Urothelium cell line (cell line): ENCODE data around the gene MYDGF.
A peak's percentile ranks its signal among the peaks of the same experiment; 100 is the strongest.

Experiments used
- DNase-seq: peaks from one replicate; pipeline ENCODE4 v3.0.0; 2011; ENCODE audit warnings: low spot score, mixed read lengths
- FAIRE-seq: peaks from 2 replicates; lab custom pipeline; 2011; peaks lifted over from hg19 to GRCh38; lab: Jason Lieb, UNC

Gene MYDGF

DNA sequence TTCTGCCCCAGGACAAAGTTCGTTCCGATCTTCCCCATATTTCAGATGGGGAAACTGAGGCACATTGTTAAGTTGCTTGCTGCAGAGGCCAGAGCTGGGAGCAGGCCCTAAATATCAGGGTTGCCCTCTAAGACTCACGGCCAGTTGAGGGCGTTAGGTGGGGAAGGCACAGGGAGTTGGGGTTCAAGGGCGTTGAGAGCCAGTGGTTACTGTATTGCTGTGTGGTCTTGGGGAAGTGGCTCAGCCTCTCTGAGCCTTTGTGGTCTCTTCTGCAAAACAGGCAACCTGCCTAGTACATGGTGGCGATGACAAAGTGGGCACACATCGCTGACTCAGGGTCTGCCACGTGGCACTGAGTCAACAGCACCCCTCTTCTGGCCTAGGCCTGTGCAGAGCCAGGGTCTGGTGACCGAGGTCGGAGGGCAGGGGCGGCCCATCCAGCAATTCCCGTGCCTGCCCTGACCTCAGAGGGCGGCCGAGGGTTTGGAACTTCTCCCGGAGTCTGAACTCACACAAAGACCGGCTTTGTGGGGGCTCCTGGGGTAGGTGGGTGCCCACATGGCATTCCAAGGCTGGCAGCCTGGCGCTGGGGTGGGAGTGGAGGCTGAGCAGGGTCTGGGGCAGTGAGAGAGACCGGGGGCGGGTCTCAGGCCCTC lies 20.6 kb downstream of the MYDGF start:
- no peak for DNase-seq

DNA sequence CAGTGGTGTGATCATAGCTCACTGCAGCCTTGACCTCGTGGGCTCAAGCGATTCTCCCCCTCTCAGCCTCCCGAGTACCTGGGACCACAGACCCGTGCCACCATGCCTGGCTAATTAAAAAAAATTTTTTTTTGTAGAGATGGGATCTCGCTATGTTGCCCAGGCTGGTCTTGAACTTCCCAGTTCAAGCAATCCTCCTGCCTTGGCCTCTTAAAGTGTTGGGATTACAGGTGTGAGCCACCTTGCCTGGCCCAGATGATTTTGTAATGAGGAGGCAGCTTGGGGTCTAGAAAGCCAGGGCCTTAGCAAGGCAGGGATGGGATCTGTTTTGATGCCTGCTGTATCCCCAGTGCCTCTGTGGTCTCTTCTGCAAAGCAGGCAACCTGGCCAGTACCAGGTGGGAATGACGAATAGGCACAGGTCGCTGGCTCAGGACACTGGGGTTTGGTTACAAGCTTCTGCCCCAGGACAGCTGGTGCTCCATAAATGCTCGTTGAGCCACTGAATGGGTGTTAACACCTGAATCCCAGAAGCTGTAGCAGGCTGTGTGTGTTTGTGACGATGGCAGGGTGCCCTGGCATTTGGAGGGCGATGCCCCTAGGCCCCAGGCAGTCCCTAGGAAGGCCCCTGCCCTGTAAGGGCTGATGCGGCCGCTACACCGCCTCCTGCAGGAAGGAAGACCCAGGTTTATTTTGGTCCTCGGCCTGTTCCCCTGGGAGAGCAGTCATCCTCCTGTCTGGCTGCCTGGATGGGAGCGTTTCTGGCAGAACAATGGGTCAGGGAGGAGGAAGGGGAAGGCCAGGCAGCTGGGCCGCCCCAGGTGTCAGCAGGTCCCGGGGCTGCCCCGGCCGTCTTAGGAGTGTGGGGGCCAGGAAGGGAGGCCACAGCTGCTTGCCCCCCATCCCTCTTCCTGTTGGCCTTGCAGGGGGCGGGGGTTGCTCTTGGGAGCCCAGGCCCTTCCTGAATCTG lies 22.2 kb downstream of the MYDGF start:
- DNase-seq (no peak), FAIRE-seq (no peak)

More for the DNA sequence above, 20.6 kb downstream of the MYDGF start:
- FAIRE-seq = no peak

DNA sequence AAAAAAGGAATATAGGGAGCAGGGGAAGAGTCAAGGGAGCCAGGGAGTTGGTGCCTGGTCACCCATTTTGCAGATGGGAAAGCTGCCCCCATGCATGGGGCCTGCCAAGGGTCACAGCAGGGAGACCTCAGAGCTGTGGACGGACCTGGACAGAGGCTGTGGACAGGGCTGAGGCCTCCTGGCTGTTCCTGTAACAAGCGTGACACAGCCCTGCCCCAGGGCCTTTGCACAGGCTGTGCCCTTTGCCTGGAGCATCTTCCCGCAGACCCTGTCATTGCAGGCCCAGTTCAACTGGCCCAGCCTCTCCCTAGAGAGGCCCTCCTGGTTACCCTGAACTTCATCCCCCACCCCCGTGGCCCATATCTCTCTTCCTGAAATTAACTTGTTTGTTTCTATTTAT lies 24.4 kb downstream of the MYDGF start:
- DNase-seq (no peak), FAIRE-seq (no peak)

DNA sequence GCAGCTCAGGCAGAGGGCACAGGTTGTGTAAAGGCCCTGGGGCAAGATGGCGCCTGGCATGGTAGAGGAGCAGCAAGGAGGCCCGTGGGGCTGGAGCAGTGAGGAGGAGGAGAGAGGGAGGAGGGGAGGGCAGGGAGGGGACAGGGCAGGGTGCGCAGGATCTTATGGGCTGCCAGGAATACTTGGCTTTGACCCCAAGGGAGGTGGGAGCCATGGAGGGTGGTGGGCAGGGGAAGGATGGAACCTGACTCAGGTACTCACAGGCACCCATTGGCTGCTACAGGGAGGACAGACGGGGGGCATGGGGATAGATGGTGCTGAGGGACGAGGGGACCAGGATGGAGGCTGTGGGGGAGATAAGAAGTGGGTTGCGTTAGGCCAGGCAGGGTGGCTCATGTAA lies 27.5 kb downstream of the MYDGF start:
- FAIRE-seq (no peak), DNase-seq (no peak)

DNA sequence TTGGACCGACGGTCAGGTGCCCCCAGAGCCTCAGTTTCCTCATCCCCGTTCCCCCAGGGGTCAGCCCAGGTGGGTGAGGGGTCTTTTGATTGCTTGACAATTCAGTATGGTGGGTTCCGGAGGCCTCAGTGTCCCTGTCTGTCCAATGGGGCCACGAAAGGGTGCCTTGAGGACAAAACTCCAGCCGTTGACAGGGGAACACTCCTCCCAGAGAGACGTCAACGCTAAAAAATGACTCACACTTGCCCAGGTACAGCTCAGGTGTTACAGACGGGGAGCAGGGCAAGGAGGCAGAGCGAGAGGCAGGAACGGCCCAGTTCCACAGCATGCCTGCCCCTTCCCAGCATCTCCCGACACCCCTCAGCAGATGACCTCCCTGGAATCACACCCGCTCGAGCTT lies 29.0 kb downstream of the MYDGF start:
- no peak for FAIRE-seq
- DNase-seq = no peak

DNA sequence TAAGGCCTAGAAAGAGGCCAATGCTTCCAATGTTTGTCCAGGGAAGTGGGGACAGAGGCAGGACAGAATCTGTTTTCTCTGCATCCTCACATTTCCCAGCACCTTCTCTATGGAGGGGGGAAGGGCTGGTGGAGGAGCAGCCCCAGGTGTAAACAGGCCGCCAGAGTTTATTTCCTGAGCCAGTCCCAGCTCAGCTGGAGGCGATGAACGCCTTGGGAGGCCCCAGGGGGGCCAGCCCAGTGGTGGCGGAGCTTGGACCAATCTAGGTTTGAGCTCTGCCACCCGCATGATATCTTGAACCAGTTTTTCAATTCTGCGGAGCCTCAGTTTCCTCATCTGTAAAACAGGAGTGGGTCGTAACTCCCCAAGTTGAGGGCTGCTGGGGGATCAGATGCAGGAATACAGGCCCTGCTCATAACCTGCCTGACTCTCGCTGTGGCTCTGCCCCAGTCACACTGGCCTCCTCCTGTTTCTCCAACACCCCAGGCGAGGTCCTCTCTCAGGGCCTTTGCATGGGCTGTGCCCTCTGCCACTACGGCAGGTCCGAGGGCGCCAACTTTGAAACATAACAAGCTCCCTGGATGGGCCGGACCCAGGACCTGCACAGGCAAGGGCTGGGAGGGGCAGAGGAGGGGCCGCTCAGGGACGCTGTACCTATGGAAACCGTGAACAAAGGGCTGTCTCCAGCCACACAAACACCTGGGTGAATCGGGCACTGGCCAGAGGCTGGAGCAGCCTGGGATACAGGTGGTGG lies 29.7 kb downstream of the MYDGF start:
- FAIRE-seq = no peak
- no peak for DNase-seq

DNA sequence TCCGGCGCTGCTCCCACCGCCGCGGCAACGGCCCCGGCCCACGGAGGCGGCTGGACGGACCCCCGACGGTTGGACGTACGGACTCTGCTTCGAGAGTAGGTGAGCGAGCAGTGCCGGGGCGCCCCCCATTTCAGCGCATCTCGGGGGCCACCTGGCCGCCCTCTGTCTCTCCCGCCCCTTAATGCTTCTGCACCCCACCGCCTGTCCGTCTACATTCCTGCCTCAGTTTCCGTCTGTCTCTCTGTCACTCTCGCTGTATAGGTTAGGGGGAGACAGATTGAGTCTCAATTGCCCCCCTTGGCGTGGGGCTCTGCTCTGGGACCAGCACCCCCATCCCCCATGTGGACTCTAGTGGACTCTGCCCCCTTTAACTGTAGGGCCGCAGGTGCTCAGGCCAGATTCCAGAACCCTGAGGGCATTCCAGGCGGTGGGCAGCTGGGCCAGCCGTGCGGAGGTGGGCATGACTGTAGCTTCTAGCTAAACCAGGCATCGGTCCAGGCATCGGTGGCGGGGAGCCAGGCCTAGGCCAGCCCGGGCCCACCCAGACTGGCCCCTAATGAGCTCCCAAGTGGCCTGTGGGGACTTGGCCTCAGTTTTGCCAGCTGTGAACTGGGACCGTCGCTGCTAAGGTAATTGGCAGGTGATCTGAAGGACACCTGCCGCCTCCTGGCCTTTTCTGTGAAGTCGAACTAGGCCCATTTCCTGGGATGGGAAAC lies 30.5 kb downstream of the MYDGF start:
- FAIRE-seq (no peak), DNase-seq (no peak)

DNA sequence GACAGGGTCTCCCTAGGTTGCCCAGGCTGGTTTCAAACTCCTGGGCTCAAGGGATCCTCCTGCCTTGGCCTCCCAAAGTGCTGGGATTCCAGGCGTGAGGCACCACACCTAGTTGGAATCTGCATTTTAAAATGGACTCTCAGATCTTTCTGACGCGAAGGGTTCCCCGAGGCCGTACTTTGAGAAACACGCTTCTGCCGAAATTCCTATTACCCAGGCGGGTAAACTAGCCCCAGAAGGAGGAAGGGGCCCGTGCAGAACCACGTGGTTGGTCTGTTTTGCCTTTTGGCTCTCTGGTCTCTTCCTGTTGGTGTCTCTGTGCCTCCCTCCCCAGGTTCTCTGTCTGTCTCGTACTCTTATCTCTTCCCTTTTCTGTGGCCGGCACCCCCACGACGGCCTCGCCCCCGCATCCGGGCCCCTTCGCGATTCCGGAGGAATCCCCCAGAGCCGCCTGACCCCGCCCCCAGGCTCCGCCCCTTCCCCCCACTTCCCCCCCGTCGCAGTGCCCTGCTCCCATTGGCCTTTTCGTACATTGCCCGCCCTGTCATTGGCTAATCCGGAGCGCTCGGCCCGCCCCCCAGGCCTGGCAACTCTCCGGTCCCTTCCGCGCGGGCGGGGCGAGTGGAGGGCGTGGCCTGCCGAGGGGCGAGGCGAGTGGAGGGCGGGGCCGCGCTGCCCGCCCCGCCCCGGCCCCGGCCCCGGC lies 31.2 kb downstream of the MYDGF start, which contains the start of gene TNFAIP8L1:
Gene TNFAIP8L1 (plus strand): TSS at position 689 of the 703 bp plus-strand sequence. CDS start 12,354 bp downstream, outside the sequence.
- FAIRE-seq (no peak), DNase-seq (peak; percentile 98)

DNA sequence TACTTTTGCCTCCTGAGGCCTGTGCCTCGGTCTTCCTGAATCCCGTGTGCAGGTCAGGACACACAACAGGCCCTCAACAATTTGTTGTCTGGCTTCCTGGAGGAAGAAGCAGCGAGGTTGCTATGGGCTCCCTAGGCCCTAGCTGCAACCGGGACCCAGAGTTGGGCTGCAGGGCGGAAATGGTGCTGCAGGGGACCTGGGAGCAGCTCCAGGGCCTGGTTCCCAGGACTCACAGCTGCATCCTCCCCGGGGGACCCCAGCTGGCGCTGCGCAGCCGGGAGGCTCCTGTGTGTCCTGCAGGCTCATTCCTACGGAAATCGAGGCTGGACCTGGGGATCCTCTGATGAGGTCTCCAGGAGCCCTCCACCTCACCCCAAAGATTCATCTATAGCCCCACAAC lies 31.8 kb downstream of the MYDGF start:
- FAIRE-seq (no peak), DNase-seq (no peak)

DNA sequence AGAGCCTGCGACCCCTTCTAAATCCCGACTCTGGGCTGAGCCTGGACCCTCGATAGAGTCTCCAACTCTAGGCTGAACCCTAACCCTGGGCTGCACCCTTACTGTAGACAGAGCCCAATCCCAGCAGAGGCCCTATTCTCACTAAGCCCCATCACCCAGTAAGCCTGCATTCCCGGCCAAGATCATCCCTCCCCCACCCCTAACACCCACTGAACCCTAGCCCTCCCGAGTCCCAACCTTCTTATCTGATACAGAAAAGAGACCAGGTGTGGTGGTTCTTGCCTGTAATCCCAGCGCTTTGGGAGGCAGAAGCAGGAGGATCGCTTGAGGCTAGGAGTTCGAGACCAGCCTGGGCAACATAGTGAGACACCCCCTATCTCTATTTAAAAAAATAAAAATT lies 33.4 kb downstream of the MYDGF start:
- FAIRE-seq (no peak), DNase-seq (no peak)

DNA sequence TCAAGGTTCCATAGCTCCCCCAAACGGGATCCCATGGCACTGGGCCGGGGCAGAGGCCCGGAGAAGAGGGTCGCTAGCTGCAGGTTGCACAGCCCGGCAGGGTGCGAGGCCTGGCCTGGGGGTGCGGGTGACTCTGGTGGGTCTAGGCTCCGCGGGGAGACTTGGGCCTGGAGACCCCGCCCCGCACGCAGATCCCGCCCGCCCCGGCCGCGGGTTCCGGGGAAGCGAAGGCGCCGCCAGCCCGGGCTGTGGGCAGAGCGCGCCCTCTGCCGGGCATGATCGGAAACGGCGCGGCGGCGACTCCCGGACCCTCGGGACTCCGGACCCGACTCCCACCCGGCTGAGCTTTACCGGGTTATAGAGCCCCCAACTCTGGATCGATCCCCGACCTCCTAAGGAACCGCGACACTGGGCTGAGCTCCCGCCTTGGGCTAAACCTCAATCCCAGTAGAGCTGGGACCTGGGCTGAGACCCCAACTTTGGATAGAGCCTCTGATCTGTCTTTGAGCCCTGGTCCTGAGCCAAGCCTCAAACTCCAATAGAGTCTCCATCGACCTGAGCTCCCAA lies 33.9 kb downstream of the MYDGF start:
- no peak for FAIRE-seq
- DNase-seq = peak; percentile 74

DNA sequence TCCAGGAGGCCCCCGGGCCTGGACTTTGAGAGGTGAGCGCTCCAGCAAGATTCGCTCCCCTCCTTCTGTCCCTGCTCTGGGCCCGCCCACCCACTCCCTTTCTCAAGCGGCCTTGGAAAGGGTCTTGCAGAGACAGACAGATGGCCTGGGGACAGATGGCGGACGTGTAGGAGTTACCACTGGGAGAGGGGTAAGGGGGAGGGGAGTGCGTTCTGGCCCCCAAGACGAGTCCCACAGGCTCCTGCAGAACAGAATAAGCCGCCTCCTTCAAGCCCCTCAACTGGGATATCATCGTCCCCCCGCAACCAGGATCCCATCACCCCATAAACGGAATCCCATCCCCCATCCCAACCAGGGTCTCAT lies 34.4 kb downstream of the MYDGF start:
- DNase-seq = no peak
- no peak for FAIRE-seq

DNA sequence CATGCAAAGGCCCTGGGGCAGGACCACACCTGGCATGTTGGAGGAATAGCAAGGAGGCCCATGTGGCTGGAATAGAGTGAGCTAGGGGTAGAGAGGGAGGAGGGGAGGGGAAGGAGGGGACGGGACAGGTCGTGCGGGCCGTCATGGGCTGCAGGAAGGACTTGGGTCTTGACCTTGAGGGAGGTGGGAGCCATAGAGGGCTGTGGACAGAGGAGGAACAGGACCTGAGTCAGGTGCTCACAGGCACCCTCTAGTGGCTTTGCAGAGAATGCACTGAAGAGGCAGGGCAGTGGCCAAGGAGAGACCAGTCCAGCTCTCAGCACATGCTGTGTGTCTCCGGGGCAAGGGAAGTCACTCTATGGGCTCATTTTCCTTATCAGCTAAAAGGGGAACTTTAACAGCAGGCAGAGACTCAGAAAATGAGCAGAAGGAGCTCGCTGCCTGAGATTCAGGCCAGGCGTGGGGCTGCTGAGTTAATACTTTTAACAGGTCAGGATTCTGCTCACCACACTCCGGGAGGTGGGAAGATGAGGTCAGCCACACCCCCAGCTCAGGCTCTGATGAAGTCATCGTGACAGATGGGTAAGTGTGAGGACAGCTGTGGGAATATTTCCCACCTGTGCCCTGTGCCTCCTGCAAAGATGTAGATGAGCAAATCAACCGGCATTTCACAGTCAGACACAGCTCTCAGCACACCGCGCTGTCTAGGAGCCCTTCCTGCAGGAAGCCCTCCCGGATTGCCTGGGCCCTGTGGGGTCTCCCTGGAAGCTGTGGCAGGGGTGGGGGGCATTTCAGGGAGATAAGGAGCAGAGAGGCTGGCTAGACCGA lies 36.8 kb downstream of the MYDGF start:
- DNase-seq (peak; percentile 71), FAIRE-seq (no peak)

DNA sequence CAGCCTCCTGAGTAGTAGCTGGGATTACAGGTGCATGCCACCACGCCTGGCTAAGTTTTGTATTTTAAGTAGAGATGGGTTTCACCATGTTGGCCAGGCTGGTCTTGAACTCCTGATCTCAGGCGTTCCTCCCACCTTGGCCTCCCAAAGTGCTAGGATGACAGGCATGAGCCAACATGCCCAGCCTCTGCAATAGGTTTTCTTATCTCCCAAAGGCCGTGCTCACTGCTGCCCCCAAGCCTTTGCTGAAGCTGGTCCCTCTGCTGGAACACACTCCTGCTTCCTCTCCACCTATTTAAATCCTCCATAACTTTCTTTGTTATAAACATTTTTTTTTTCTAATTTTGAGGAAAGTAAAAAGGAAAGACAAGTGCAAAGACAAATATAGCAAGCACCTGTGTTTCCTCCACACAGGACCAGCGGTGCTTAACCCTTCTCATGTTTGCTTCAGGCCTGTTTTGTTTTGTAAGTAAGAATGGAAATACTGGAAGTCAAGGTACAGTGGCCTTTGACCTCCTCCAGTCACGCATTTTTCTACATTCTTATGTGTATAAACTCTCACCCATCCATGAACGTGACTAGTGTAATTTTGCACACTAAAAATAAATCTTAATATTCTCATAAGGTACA lies 45.3 kb downstream of the MYDGF start:
- DNase-seq (no peak), FAIRE-seq (no peak)

DNA sequence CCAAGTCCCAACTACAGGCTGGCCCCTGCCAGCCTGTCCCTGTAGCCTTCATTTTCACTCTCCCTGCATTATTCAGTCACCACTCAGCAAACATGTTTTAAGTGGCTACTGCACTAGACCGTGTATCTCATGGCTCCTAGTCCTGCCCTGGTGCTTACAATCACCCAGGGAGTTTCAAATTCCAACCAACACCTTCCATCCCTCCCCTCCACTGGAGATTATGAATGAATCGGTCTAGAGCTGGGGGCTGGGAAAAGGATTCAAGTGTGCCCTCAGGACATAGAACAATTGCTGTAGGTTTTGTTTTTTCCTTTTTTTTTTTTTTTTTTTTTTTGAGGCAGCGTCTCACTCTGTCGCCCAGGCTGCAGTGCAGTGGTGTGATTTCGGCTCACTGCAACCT lies 45.8 kb downstream of the MYDGF start:
- DNase-seq (no peak), FAIRE-seq (no peak)

DNA sequence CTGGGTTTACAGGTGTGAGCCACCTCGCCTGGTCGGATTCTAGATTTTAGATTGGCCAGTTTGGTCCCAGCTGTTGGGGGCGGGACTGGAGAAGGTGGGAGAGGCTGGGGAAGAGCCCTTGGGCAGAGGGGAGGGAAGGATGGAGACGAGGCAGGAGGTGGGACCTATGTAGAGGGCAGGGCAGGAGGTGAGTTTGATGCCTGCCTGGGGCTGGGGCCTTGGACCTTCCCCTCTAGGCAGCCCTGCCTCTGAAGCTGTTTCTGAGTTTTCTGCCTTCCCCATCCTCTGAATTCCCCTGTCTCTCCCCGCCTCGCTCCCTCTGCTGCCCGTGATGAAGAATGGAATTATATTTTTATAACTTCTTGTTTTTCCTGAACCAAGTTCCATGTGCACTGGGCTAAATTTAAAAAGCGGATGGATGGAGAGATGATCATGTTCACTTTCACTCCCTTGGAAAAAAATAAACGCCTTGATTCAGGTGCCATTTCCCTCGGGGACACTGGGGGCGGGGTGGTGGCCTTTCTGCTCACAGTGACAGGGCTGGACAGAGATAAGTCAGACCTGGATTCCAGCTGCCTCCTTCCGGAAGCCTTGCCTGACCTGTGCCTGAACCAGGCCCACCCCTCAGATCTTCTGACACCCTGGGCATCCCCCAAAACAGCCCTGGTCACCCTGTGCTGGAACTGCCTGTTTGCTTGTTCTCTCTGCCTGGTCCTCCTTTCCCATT lies 47.3 kb downstream of the MYDGF start:
- no peak for FAIRE-seq
- no peak for DNase-seq

DNA sequence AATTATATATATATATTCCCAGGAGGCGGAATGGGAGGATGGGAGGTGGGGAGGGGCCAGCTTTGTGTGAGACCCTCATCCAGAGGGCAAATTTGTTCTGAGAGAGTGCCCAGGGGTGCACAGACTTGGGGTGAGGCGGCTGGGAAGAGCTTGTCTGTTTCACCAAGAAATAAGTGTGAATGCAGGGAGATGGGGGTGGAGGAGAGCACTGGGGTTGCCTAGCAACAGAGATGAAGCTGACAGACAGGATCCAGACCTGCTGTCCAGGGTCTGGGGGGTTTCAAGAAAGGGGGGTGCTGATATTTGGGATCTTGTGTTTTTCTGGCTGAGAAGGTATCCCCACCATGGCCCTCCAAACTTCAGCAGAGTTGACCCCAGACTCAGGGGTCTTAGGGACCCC lies 49.5 kb downstream of the MYDGF start:
- no peak for DNase-seq
- no peak for FAIRE-seq
